ENCODE measurements around the gene SIRPB1.

The SIRPB1 gene

GRCh38 chr20:1627200-1627550 is 7.4 kb upstream of the SIRPB1 start:
- TF ChIP-seq CTCF (IDR thresholded peaks at IDR 0.05; ENCODE audit: low read depth, low read length) = no peak
- DNase-seq = no peak
- Histone ChIP-seq H3K9me3 (no peaks in the 10 kb centered on the region), H3K27me3 (no peaks in the 10 kb centered on the region), H3K36me3 (no peaks in the 10 kb centered on the region), H3K4me3 (ENCODE audit: low read depth, low read length) (no peak overlapping the region), H3K4me1 (no peaks in the 10 kb centered on the region)

DNA sequence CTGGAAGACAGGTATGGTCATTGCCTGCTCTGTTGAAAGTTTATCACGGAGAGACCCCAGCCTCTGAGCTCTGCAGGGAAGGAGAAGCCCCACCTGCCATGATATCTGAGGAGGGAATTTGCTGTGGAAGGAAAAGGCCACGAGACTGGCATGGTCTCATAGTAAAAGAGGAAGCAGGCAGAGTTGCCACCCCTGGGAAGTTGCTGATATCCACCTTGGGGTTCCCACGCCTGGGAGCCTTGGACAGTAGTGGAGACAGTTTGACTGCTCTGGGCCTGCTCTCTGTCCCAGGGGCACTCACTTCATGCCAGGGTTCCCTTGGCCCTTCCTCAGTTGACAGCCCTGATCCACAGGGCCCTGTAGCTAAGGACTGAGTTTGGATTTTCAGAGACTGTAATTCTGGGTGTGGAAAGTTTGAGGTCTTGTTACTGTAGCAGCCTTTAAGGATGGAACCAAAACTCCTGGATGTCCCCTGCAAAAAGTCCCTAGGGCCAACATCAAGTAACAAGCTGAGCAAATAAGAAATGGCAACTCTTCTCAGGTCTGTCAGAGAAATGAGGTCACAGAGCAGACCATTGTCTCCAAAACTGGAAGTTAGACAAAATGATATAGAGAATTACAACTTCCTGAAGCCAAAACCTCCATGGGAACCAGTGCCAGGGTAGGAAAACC is 6.9 kb upstream of the SIRPB1 start:
- Histone ChIP-seq H3K9me3 (no peaks in the 10 kb centered on the region), H3K4me1 (no peaks in the 10 kb centered on the region), H3K36me3 (no peaks in the 10 kb centered on the region), H3K27me3 (no peaks in the 10 kb centered on the region), H3K4me3 (ENCODE audit: low read depth, low read length) (no peak overlapping the region)
- DNase-seq = no peak
- no peak for TF ChIP-seq CTCF (IDR thresholded peaks at IDR 0.05; ENCODE audit: low read depth, low read length)

DNA sequence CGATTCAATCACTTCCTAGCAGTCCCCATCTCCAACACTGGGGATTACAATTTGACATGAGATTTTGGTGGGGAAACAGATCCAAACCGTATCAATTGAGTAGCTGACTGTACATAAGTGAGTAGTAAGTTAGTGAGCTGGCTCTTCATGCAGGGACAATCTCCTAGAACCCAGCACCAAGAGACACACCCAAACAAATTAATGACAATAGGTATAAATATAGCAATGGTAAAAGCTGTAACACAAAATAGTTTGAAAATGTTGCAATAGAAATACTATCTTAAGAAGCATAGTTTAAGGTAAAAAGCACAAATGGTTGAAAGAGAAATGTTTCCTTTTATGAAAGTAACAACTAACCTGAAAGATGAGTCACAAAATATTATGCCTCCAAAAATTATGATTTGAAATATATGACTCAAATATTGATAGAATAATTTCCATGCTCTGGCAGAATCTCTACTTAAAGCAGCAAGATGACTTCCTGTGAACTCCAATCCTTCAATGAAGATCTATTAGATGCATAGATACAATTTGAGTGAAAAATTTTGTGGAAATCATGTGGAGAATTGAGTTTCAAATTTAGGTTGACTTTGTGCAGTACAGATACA is 5.4 kb upstream of the SIRPB1 start:
- Histone ChIP-seq H3K27me3 (no peaks in the 10 kb centered on the region), H3K4me3 (ENCODE audit: low read depth, low read length) (no peak overlapping the region), H3K4me1 (no peaks in the 10 kb centered on the region), H3K9me3 (no peaks in the 10 kb centered on the region), H3K36me3 (no peaks in the 10 kb centered on the region)
- TF ChIP-seq CTCF (IDR thresholded peaks at IDR 0.05; ENCODE audit: low read depth, low read length) = no peak
- DNase-seq = no peak

DNA sequence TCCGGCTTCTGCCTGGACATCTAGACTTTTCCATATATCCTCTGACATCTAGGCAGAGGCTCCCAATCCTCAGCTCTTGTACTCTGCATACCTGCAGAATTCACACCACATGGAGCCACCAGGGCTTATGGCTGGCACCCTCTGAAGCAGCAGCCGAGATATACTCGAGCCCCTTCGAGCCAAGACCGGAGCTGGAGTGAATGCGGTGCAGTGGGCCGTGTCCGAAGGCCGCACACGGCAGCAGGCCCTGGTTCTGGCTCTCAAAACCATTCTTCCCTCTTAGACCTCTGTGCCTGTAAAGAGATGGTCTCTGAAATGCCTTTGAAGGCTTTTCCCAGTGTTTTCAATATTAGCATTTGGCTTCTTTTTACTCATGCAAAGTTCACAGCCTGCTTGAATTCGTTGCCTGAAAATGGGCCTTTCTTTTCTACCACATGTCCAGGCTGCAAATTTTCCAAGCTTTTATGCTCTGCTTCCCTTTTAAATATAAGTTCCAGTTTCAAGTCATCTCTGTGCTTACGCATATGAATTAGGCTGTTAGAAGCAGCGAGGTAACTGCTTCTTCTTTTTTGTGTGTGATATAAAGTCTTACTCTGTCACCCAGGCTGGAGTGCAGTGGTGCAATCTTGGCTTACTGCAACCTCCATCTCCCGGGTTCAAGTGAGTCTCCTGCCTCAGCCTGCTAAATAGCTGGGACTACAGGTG is 3.8 kb upstream of the SIRPB1 start:
- no peaks in the 10 kb centered on the region for H3K36me3 ChIP-seq
- no peak for TF ChIP-seq CTCF (IDR thresholded peaks at IDR 0.05; ENCODE audit: low read depth, low read length)
- DNase-seq = no peak
- H3K9me3 ChIP-seq = no peaks in the 10 kb centered on the region
- H3K4me1 ChIP-seq = no peaks in the 10 kb centered on the region
- H3K4me3 ChIP-seq (ENCODE audit: low read depth, low read length) = no peak overlapping the region
- no peaks in the 10 kb centered on the region for H3K27me3 ChIP-seq

DNA sequence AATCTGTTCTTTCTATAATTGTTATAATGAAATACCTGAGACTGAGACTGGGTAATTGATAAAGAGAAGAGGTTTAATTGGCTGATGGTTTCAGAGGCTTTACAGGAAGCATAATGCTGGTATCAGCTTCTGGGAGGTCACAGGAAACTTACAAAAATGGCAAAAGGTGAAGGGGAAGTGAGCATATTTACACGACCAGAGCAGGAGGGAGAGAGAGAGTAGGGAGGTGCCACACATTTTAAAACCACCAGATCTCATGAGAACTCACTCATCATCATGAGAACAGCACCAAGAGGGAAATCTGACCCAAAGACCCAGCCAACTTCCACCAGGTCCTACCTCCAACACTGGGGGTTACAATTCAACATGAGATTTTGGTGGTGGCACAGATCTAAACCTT is 2.6 kb upstream of the SIRPB1 start:
- H3K27me3 ChIP-seq = no peaks in the 10 kb centered on the region

More for the DNA sequence above, 2.6 kb upstream of the SIRPB1 start:
- H3K4me3 ChIP-seq (ENCODE audit: low read depth, low read length) = no peak overlapping the region
- no peak for TF ChIP-seq CTCF (IDR thresholded peaks at IDR 0.05; ENCODE audit: low read depth, low read length)
- DNase-seq = no peak
- H3K4me1 ChIP-seq = no peaks in the 10 kb centered on the region
- H3K36me3 ChIP-seq = no peaks in the 10 kb centered on the region
- H3K9me3 ChIP-seq = no peaks in the 10 kb centered on the region
